Common myeloid progenitor, CD34-positive (primary cell): ENCODE data around the gene RUNX1.

Experiments
- CTCF ChIA-PET: fragments of 350-600 bp; sonication (Branson Sonifier 250); formaldehyde crosslinking; loops from one replicate; lab custom pipeline; 2021; ENCODE audit warnings: antibody characterized with exemption; lab: Charles Lee
- POLR2A ChIA-PET: fragments of 350-600 bp; sonication (Branson Sonifier 250); formaldehyde crosslinking; loops from one replicate; lab custom pipeline; 2021; ENCODE audit warnings: antibody characterized with exemption; lab: Charles Lee
- DNase-seq, 3 donors: peaks; one replicate each; pipeline versions ENCODE4 v3.0.0 to v3.0.0-alpha.2; 2013
- H3K27ac ChIP-seq, 2 experiments: 1 replicate in 1 of 2; 2 replicates in 1 of 2; pipeline ENCODE4 v1.7.0; 2013; ENCODE audit warnings: inconsistent platforms in 2 of 2, low read length in 2 of 2, mild to moderate bottlenecking in 2 of 2, low read depth in 1 of 2, moderate library complexity in 1 of 2; ENCODE audit not compliant: severe bottlenecking in 2 of 2, insufficient read depth in 1 of 2, poor library complexity in 1 of 2
- H3K27me3 ChIP-seq, 5 experiments: replicated peaks in 2 of 5; 1 replicate in 3 of 5; 2 replicates in 2 of 5; pipeline versions ENCODE4 v1.6.1 to v1.7.0; 2013; ENCODE audit warnings: low read length in 4 of 5, mild to moderate bottlenecking in 2 of 5, moderate library complexity in 2 of 5, inconsistent platforms in 1 of 5; ENCODE audit not compliant: insufficient read depth in 5 of 5, control insufficient read depth in 4 of 5
- H3K36me3 ChIP-seq, 4 experiments: 1 replicate in 2 of 4; 2 replicates in 2 of 4; pipeline versions ENCODE4 v1.6.1 to v1.7.0; 2013; ENCODE audit warnings: low read length in 3 of 4, control low read depth in 1 of 4, mild to moderate bottlenecking in 1 of 4; ENCODE audit not compliant: control insufficient read depth in 4 of 4, insufficient read depth in 4 of 4
- H3K4me1 ChIP-seq, 4 experiments: 1 replicate in 3 of 4; 2 replicates in 1 of 4; pipeline versions ENCODE4 v1.6.1 to v1.7.1; 2013; ENCODE audit warnings: low read length in 3 of 4, mild to moderate bottlenecking in 3 of 4, control low read depth in 1 of 4, inconsistent platforms in 1 of 4, moderate library complexity in 1 of 4; ENCODE audit not compliant: control insufficient read depth in 4 of 4, insufficient read depth in 4 of 4; ENCODE audit errors: control extremely low read depth in 1 of 4
- H3K4me3 ChIP-seq, 7 experiments: 1 replicate in 4 of 7; 2 replicates in 3 of 7; pipeline versions ENCODE4 v1.5.1 to v1.7.0; 2013; ENCODE audit warnings: mild to moderate bottlenecking in 7 of 7, low read length in 6 of 7, moderate library complexity in 6 of 7, inconsistent platforms in 2 of 7, low read depth in 2 of 7, control low read depth in 1 of 7; ENCODE audit not compliant: insufficient read depth in 4 of 7, control insufficient read depth in 1 of 7; ENCODE audit errors: extremely low read depth in 1 of 7
- H3K9me3 ChIP-seq, 5 experiments: 1 replicate in 4 of 5; 2 replicates in 1 of 5; pipeline versions ENCODE4 v1.6.1 to v1.7.1; 2013; ENCODE audit warnings: low read length in 4 of 5, mild to moderate bottlenecking in 2 of 5, inconsistent platforms in 1 of 5, low read depth in 1 of 5, moderate library complexity in 1 of 5; ENCODE audit not compliant: control insufficient read depth in 4 of 5, insufficient read depth in 2 of 5; ENCODE audit errors: control extremely low read depth in 1 of 5
- WGBS: methylation state at CpG from one replicate; pipeline ENCODE4 v1.1.5; 2013; ENCODE audit not compliant: insufficient coverage; 5-methylcytosine and 5-hydroxymethylcytosine counted together

RUNX1 gene

DNA sequence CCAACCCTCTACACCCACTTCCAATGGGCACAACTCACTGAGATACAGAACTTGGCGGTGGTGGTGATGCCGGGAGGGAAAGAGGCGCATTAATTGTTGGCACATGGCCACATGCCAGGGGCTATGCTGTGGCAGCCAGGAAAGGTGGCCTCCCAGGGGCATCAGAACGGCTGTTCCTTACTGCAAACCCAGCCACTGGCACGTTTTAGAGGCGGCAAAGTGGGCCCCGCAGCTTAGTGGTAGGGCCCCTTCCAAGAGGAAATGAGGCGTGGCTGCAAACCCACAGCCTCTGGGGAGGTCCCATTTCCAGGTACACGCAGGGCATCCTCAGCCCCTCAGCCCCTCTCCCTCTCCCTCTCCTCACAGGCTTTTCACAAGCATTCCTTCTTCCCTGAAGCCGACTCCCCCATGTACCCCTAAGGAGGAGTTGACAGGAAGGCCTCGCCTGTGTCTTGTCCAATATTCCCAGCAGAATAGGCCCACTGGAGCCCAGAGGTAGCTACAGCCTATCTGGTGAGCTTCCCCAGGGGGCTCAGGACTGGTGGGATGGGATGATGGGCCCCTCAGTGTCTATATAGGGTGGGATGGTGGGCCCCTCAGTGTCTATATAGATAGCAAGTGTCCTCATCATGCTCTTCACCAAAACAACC lies 214.1 kb downstream of the RUNX1 start:
- H3K9me3 ChIP-seq, result no peaks in the 10 kb centered on the region
- WGBS, result 37% methylated on average over 10 of the region's 11 CpGs
- DNase-seq, result peak in 2 of 3 donors; percentile 40 to 50
- ChIA-PET CTCF (interaction anchor here (1.9 kb wide), 1 partner anchor 10 kb away, joined by 4 read pairs; no protein-coding TSS in a partner anchor), POLR2A (no interaction called here)
- H3K4me1 ChIP-seq, result peaks cover 4 to 30% (median 24%) of the 10 kb centered on the region in 4 experiments
- peak overlapping the region in 1 of 2 experiments; percentile 52 for H3K27ac ChIP-seq
- no peaks in the 10 kb centered on the region for H3K27me3 ChIP-seq
- peak overlapping the region in 1 of 7 experiments; percentile 8 for H3K4me3 ChIP-seq
- peaks cover 32 to 95% (median 70%) of the 10 kb centered on the region in 4 experiments for H3K36me3 ChIP-seq

DNA sequence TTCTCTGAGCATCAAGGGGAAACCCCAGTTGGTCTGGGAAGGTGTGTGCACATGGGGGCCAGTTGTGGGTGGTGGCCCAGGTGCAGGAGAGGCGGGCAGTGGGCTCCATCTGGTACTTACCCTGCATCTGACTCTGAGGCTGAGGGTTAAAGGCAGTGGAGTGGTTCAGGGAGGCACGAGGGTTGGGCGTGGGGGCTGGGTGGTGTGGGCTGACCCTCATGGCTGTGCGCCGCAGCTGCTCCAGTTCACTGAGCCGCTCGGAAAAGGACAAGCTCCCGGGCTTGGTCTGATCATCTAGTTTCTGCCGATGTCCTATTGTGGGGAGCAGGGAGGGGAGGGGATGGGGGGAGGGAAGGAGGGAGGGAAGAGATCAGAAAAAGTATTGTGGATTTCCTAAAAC lies 214.8 kb downstream of the RUNX1 start:
- H3K27ac ChIP-seq, result peak overlapping the region in 1 of 2 experiments; percentile 52
- H3K9me3 ChIP-seq, result no peaks in the 10 kb centered on the region
- no peak overlapping the region for H3K4me3 ChIP-seq
- H3K36me3 ChIP-seq, result peaks cover 33 to 95% (median 69%) of the 10 kb centered on the region in 4 experiments
- 98% methylated on average over 7 of the region's 9 CpGs for WGBS
- CTCF ChIA-PET, result no interaction called here
- DNase-seq, result no peak
- H3K4me1 ChIP-seq, result peaks cover 4 to 30% (median 24%) of the 10 kb centered on the region in 4 experiments
- H3K27me3 ChIP-seq, result no peaks in the 10 kb centered on the region
- POLR2A ChIA-PET, result no interaction called here

DNA sequence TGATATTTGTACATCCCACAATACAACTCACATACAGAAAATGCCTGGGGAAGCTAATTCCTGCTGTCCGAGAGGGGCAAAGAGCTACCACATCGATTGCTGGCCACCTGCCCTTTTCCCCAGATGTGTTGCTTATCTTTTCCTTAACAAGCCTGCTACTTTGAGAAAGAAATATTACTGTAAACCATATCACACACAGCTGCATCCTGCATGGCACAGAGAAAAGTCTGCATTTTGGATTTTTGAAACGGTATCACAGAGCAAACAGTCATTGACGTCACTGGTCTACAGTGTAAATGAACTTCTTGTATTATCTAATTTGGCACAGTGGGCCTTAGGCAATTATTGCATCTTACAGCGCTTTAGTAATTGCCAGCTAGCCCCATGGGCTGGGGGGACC lies 215.6 kb downstream of the RUNX1 start:
- peak; percentile 19 to 68 (median 40) for DNase-seq
- Histone ChIP-seq H3K9me3 (no peaks in the 10 kb centered on the region), H3K27me3 (no peaks in the 10 kb centered on the region), H3K27ac (no peak overlapping the region), H3K4me1 (peaks cover 4 to 30% (median 24%) of the 10 kb centered on the region in 4 experiments), H3K4me3 (no peak overlapping the region), H3K36me3 (peaks cover 37 to 96% (median 73%) of the 10 kb centered on the region in 4 experiments)
- 52% methylated on average over 5 of the region's 5 CpGs for WGBS
- POLR2A ChIA-PET, result interaction anchor here (0.6 kb wide), 1 partner anchor 46 kb away, joined by 3 read pairs; no protein-coding TSS in a partner anchor
- CTCF ChIA-PET, result no interaction called here

DNA sequence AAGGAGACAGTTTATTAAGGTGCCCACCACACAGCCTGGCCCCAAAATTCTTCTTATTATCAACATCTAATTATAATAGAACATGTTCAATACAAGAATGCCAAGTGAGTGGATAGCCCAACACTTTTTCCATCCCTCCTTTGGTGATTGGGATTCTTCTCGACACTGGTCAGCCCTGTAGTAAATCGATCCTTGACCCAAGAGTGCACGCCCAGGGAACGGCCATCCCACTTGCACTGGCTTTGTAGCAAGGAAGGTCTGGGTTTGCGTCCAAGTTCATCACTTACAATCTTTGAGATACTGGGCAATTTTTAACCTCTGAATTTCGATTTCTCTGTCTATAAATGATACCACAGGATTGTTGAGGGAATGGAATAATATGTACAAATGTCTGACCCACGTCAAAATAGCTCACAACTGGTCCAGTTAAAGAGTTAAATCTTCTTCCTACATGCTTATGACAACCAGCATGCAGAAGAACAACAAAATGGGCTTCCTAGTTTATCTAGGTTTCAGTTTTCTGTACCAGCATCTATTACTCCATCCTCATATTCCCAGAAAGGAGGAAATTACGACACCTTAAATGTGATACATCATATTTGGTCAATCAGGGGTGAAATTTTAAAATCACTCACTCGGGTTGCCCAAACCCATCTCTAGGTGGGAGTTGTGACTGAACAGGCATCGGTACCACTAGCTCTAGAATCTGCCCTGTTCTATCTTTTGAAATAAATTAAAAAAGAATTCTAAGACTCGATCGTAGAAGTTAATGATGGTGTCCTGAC lies 218.5 kb downstream of the RUNX1 start:
- DNase-seq, result no peak
- CTCF ChIA-PET, result no interaction called here
- Histone ChIP-seq H3K4me1 (peaks cover 0 to 10% (median 10%) of the 10 kb centered on the region in 4 experiments), H3K9me3 (peaks cover 0 to 6% (median 0%) of the 10 kb centered on the region in 5 experiments), H3K27me3 (no peaks in the 10 kb centered on the region), H3K36me3 (peaks cover 36 to 99% (median 81%) of the 10 kb centered on the region in 4 experiments), H3K27ac (no peak overlapping the region), H3K4me3 (no peak overlapping the region)
- POLR2A ChIA-PET, result no interaction called here
- WGBS, result 99% methylated on average over 9 of the region's 12 CpGs

DNA sequence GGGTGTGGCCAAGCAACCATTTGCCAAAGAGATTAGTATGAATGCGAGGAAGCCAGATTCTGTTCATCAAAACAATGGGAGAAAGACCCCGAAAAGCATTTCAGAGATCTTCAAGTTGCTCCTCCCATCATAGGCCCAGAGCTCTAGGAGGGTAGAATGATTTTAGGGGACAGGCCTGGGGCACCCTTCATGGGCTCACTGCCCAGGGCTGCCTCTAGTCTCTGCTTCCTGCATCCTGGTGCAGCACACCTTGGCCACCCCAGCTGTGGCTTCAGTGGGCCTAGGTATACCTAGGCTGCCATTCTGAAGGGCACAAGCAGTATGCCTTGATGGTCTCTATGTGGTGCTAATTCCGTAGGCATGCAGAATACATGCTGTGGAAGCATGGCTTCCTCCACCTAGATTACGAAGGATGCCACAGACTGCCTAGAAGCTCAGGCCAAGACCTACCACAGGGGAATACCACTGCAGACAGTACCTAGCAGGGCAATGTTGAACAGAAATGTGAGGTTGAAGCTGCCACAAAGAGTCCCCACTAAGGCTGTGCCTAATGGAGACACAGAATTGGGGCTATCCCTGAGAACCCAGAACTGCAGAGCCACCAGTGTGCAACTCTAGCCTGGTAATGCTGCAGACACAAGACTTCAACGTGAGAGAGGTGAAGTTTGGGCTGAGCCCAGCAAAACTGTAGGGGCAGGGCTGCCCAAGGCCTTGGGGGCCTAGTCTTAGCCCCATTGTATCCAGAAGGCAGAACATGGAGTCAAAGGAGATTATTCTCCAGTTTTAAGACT lies 221.5 kb downstream of the RUNX1 start:
- peaks cover 36 to 96% (median 80%) of the 10 kb centered on the region in 4 experiments for H3K36me3 ChIP-seq
- CTCF ChIA-PET, result interaction anchor here (0.6 to 1.2 kb wide), 2 partner anchors 10 to 12 kb away, joined by 3 read pairs; no protein-coding TSS in a partner anchor
- no peak for DNase-seq
- no peaks in the 10 kb centered on the region for H3K27me3 ChIP-seq
- no peak overlapping the region for H3K4me3 ChIP-seq
- H3K27ac ChIP-seq, result no peak overlapping the region
- POLR2A ChIA-PET, result no interaction called here
- H3K9me3 ChIP-seq, result peaks cover 0 to 6% (median 0%) of the 10 kb centered on the region in 5 experiments
- no peaks in the 10 kb centered on the region for H3K4me1 ChIP-seq
- 97% methylated on average over 4 of the region's 5 CpGs for WGBS

DNA sequence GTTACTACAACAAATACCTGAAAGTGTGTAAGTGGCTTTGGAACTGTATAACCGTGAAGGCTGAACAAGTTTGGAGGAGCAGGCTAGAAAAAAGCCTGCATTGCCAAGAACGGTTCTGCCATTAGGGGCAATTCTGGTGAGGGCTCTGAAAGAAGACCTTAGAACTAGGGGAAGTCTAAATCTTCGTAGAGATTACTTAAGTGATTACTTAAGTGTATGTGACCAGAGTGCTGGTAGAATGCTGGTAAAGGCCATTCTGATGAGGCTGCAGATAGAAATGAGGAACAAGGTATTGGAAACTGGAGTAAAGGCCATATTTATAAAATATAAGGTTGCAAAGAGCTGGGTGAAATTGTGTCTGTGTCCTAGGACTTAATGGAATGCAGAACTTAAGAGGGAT lies 222.3 kb downstream of the RUNX1 start:
- H3K4me3 ChIP-seq, result no peak overlapping the region
- CTCF ChIA-PET, result interaction anchor here (0.6 kb wide), 1 partner anchor 11 kb away, joined by 3 read pairs; no protein-coding TSS in a partner anchor
- H3K9me3 ChIP-seq, result peaks cover 0 to 6% (median 0%) of the 10 kb centered on the region in 5 experiments
- peaks cover 34 to 96% (median 79%) of the 10 kb centered on the region in 4 experiments for H3K36me3 ChIP-seq
- H3K4me1 ChIP-seq, result no peaks in the 10 kb centered on the region
- no peak overlapping the region for H3K27ac ChIP-seq
- WGBS, result 91% methylated on average over 3 of the region's 3 CpGs
- H3K27me3 ChIP-seq, result no peaks in the 10 kb centered on the region
- POLR2A ChIA-PET, result no interaction called here
- no peak for DNase-seq
